ENCODE results near the gene P2RY8.
"Not testable (repeated sequence)": the region's sequence is repeated elsewhere in the genome, so short reads cannot be mapped to it uniquely, and the experiment has no call there.

P2RY8 gene

DNA sequence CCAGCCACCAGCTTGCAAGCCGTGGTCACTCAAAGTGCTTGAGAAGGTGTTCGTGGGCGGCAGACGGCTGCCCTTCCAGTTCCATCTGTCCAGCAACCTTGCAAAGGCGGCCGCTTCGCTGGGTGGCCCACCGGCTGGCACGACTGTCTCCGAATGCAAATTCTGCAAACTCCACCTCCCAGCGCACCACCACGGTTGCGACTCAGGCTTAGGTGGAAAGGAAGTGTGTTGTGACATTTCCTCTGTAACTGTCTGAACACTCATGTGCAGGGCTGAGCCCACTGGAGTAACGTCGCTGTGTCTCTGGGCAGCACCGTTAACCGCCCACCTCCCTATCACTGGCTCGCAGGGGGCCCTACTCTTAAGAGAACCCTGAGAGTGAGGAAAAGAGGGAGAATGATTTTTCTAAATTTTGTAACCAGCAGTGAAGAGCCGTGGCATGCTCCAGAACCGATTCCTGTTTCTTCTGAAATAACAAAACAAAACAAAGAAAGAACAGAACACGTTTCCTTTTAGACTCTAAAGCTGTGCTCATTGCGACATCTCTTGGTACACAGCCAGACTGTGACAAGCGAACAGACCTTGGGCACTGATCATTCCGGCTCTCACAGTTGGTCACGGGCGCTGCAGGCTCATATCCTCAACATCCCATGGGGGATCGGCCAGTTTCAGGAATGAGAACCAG is at the start of gene P2RY8:
Gene P2RY8 (minus strand): TSS at position 155 of the 685 bp plus-strand sequence. CDS start 70,627 bp downstream, outside the sequence.
- DNase-seq, result no peak

GRCh38 chrX:1584237-1585011 is 47.4 kb upstream of the P2RY8 start:
- no peak for DNase-seq

DNA sequence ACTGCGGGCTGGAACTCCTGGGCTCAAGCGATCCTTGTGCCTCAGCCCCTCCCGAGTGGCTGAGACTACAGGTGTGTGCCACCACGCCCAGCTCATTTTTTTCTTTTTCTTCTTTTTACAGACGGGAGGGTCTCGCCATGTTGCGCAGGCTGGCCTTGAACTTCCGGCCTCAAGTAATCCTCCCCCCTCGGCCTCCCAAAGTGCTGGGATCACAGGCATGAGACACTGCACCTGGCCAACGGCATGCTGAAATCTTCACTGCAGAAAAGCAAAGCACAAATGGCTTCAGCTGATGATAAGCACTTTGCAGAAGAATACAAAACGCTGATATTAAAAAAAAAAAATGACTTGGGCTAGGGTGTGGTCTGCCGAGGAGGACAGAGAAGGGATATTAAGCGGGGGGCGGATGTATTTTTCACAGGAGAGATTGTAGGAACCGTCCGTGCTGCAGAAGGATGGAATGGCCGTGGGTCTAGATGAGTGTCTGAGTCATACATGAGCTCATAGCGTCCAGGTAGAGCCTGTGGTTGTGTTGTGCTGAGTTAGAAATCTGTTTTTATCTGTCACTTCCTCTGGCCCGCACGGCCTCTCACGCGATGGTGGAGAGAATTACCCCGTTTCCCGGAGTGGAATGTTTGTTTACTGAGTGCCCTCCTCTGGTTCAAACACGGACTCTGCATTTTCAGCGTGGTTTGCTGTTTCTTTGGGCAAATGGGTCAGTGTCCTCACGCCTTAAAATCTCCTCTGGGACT is 45.9 kb upstream of the P2RY8 start:
- DNase-seq, result no peak

DNA sequence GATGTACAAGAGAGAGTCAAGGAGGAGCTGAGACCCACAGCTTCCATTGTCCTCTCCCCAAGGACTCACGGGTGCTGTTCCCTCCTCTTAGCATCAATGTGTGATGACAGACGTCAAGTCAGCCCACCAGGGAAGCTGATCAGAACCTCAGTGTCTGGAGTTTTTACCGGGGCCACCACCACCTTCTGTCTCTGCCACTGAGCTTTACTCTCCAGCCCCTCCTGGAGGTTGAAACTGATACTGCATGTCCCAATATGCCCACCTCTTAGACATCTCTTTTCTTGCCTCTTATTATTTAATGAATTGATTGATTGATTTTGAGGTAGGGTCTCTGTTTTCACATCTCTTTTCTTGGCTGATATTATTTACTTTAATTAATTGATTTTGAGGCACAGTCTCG is 44.1 kb upstream of the P2RY8 start:
- peak; percentile 49 for DNase-seq

- no peak for DNase-seq
Observed at GRCh38 chrX:1578511-1579173, 41.7 kb upstream of the P2RY8 start.

GRCh38 chrX:1577845-1578244 is 40.9 kb upstream of the P2RY8 start:
- DNase-seq, result no peak

GRCh38 chrX:1576201-1576992 is 39.4 kb upstream of the P2RY8 start:
- no peak for DNase-seq

GRCh38 chrX:1574181-1574580 is 37.2 kb upstream of the P2RY8 start:
- not testable (repeated sequence) for DNase-seq

DNA sequence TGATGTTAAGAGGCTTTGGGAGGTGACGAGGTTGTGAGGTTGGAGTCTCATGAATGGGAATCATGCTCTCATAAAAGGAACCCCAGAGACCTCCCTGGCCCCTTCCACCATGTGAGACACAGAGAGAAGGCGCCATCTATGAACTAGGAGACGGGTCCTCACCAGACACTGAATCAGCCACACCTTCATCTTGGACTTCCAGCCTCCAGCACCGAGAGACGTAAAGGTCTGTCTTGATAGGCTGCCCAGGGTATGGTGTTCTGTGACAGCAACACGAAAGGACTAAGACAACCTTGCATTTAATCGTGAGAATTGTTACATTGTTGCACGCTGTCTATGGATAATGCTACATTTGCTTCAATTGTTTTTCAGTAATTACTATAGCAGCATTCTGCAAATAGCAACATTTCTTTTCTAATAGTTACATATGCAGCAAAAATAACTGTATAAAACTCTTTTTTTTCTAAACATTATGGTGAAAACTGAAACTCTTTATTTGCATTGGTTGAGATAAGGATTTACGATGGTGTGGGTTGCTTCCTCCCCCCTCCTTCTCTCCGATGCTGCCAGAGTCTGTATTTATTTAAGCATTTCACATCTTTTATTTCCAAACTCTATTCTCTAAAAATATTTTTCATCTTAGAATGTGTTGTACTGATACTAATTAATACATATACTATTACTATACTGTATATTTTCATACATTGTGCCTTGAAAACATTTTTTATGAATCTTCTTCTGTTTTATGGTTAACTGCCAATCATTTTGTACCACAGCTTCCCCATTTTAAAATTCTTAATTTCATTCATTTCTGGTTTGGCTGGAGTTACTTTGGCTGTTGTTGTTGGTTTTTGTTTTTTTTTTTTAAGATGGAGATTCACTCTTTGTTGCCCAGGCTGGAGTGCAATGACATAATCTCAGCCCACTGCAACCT is 28.0 kb upstream of the P2RY8 start:
- no peak for DNase-seq

GRCh38 chrX:1564077-1564476 is 27.1 kb upstream of the P2RY8 start:
- not testable (repeated sequence) for DNase-seq

DNA sequence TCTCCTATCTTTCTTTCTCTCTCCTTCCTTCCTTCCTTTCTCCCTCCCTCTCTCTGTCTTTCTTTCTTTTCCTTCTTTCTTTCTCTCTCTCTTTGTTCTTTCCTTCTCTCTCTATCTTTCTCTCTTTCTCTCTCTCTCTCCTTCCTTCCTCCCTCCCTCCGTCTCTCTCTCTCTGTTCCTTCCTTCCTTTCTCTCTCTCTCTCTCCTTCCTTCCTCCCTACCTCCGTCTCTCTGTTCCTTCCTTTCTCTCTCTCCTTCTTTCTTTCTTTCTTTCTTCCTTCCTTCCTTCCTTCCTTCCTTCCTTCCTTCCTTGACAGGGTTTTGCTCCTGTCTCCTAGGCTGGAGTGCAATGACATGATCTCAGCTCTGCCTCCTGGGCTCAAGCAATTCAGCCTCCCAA is 24.2 kb upstream of the P2RY8 start:
- no peak for DNase-seq

- DNase-seq, result no peak
Observed at GRCh38 chrX:1558761-1559468, 21.9 kb upstream of the P2RY8 start.

DNA sequence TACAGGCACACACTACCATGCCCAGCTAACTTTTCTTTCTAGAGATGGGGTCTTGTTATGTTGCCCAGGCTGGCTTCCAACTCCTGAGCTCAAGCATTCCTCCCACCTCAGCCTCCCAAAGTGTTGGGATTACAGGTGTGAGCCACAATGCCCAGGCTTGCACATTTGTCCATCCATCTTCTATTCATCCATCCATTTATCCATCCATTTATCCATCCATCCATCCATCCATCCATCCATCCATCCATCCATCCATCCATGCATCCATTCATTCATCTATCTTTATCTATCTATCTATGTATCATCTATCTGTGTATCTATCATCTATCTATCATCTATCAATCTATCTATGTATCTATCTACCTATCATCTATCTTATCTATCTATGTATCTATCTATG is 20.5 kb upstream of the P2RY8 start:
- DNase-seq, result not testable (repeated sequence)

DNA sequence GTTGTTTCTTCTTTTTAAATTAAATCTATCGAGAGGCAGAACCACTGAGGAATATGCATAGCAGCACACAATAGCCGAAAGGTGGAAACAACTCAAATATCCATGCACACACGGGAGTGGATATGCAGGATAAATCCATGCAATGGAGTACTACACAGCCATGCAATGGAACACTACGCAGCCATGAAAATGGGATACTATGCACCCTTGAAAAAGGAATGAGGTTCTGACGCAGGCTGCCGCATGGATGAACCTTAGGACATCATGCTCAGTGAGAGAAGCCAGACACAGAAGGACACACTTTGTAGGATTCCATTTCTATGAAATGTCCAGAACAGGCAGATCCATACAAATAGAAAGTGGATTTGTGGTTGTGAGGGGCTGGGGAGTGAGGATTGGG is 18.4 kb upstream of the P2RY8 start:
- DNase-seq, result no peak

GRCh38 chrX:1554469-1555210 is 17.7 kb upstream of the P2RY8 start:
- no peak for DNase-seq

- no peak for DNase-seq
Observed at GRCh38 chrX:1551959-1552546, 15.1 kb upstream of the P2RY8 start.

DNA sequence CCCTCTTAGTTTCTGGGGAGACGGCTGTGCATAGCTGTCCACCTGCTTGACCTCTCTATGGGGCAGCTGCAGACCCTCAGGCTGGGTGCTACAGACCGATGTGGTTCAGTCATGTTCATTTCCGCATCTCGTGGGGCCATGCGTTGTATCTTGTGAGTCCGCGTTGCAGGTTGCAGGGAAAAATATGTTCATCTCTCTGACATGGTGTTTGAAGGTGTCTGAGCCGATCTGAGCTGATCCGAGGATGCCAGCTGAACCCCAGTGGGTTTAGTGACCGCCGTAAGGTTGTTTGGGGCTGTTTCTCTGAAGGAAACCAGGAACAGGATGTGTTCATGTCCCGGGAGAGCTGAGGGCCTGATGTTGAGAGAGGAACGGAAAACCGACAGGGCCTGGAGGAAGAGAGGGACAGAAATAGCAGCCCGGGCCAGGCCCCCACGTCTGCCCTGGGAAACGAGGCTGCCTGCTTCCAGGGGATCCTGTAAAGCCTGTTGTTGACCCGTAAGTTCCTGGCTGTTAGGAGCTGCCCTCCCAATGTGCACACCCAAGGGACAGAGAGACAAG is 9.8 kb upstream of the P2RY8 start:
- DNase-seq, result no peak

DNA sequence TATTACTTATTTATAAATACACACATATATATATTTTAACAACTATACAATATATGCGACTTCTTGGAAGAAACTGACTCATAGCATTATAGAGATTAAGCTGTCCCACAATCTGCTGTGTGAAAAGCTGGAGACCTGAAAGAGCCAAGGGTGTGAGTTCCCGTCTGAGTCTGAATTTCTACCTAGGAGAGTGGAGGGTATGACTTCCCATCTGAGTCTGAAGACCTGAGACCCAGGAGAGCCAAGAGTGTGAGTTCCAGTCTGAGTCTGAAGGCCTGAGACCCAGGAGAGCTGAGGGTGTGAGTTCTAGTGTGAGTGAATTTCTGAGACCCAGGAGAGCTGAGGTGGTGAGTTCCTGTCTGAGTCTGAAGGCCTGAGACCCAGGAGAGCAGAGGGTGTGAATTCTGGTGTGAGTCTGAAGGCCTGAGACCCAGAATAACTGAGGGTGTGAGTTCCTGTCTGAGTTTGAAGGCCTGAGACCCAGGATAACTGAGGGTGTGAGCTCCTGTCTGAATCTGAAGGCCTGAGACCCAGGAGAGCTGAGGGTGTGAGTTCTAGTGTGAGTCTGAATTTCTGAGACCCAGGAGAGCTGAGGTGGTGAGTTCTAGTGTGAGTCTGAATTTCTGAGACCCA is 8.9 kb upstream of the P2RY8 start:
- DNase-seq, result no peak

Measured in retina (tissue), 1 donor.